Keratinocyte (primary cell): ENCODE data around the gene ADAMTSL3. TPM values are rescaled to one million over a fixed set of nuclear protein-coding genes. Genes with fewer than 3 reads are reported as not detected.
A peak's percentile ranks its signal among the peaks of the same experiment; 100 is the strongest.

Experiments
- DNase-seq: peaks from one replicate; pipeline ENCODE4 v3.0.0-alpha.2; 2011; ENCODE audit warnings: low read depth, missing footprints, low spot score
- FAIRE-seq: peaks from 2 replicates; lab custom pipeline; 2011; peaks lifted over from hg19 to GRCh38; lab: Jason Lieb, UNC
- H2AFZ ChIP-seq: 2 replicates; pipeline ENCODE4 v1.6.0; 2012; ENCODE audit warnings: low read length, control low read depth, inconsistent platforms; ENCODE audit not compliant: control insufficient read depth
- H3K27ac ChIP-seq: 2 replicates; pipeline ENCODE4 v1.5.1; 2011; ENCODE audit warnings: low read length; ENCODE audit not compliant: control insufficient read depth, insufficient read depth
- H3K27me3 ChIP-seq: 3 replicates; pipeline ENCODE4 v1.6.0; 2011; ENCODE audit warnings: low read length; ENCODE audit not compliant: control insufficient read depth, insufficient read depth; ENCODE audit errors: extremely low read depth
- H3K36me3 ChIP-seq, 2 experiments: 2 replicates in 1 of 2; 3 replicates in 1 of 2; pipeline ENCODE4 v1.5.1; 2011; ENCODE audit warnings: low read length in 2 of 2, mild to moderate bottlenecking in 1 of 2; ENCODE audit not compliant: control insufficient read depth in 2 of 2, insufficient read depth in 2 of 2; ENCODE audit errors: extremely low read depth in 1 of 2
- H3K4me1 ChIP-seq: 3 replicates; pipeline ENCODE4 v1.5.1; 2011; ENCODE audit warnings: low read length; ENCODE audit not compliant: control insufficient read depth, insufficient read depth; ENCODE audit errors: extremely low read depth
- H3K4me2 ChIP-seq: 3 replicates; pipeline ENCODE4 v1.6.0; 2011; ENCODE audit warnings: low read depth, low read length; ENCODE audit not compliant: control insufficient read depth, insufficient read depth; ENCODE audit errors: extremely low read depth
- H3K4me3 ChIP-seq, 3 experiments: fragments of 200-600 bp in 1 of 3; sonication (generic) in 1 of 3; 2 replicates in 2 of 3; 3 replicates in 1 of 3; pipeline ENCODE4 v1.5.1; 2011 to 2016; ENCODE audit warnings: low read length in 3 of 3, mild to moderate bottlenecking in 3 of 3, control low read depth in 2 of 3, inconsistent platforms in 1 of 3, low read depth in 1 of 3, mixed read lengths in 1 of 3, mixed run types in 1 of 3, moderate library complexity in 1 of 3; ENCODE audit not compliant: control insufficient read depth in 2 of 3, insufficient read depth in 2 of 3; ENCODE audit errors: extremely low read depth in 1 of 3
- H3K79me2 ChIP-seq: 2 replicates; pipeline ENCODE4 v1.6.0; 2012; ENCODE audit warnings: low read length; ENCODE audit not compliant: control insufficient read depth, insufficient read depth
- H3K9ac ChIP-seq: 3 replicates; pipeline ENCODE4 v1.6.0; 2011; ENCODE audit warnings: low read length; ENCODE audit not compliant: control insufficient read depth, insufficient read depth; ENCODE audit errors: extremely low read depth
- H3K9me1 ChIP-seq: 3 replicates; pipeline ENCODE4 v1.6.0; 2011; ENCODE audit warnings: low read length; ENCODE audit not compliant: control insufficient read depth, insufficient read depth; ENCODE audit errors: extremely low read depth
- H3K9me3 ChIP-seq: 2 replicates; pipeline ENCODE4 v1.5.1; 2012; ENCODE audit warnings: low read depth, low read length; ENCODE audit not compliant: control insufficient read depth
- H4K20me1 ChIP-seq: 3 replicates; pipeline ENCODE4 v1.6.0; 2011; ENCODE audit warnings: low read length; ENCODE audit not compliant: control insufficient read depth, insufficient read depth; ENCODE audit errors: extremely low read depth
- EZH2 ChIP-seq: IDR thresholded peaks from one replicate; pipeline ENCODE4 v1.6.1; 2012; ENCODE audit warnings: inconsistent platforms, mild to moderate bottlenecking, low read length, moderate library complexity
- dilution Hi-C: fragments of 300-500 bp; cut with MboI; formaldehyde crosslinking; loops from one replicate; pipeline ENCODE4 v1.7.0; 2020; ENCODE audit warnings: low sequenced_read_pairs; ENCODE audit not compliant: extremely low pct_ligation_motif_present
- polyA plus RNA-seq, 5 experiments: library from polyadenylated mRNA; depleted of rRNA in 3 of 5; stranded (reverse) in 3 of 5; stranded (forward) in 1 of 5; unstranded in 1 of 5; fragments of >200 nt; gene quantifications; 1 replicate in 1 of 5; 2 replicates in 3 of 5; 3 replicates in 1 of 5; pipeline versions ENCODE4 v1.2.1 to v1.2.3, GENCODE V29; 2011 to 2012; ENCODE audit warnings: missing spikeins in 2 of 5, low read depth in 1 of 5, low replicate concordance in 1 of 5
- TF ChIP-seq, protein P1 (sequence below), 3 experiments: IDR thresholded peaks in 1 of 3; conservative IDR thresholded peaks in 1 of 3; optimal IDR thresholded peaks in 1 of 3; 2 replicates in 2 of 3; 3 replicates in 1 of 3; pipeline versions ENCODE3 to v1.5.1; 2011; ENCODE audit warnings: low read length in 3 of 3, mild to moderate bottlenecking in 3 of 3, moderate library complexity in 2 of 3, control low read depth in 1 of 3, inconsistent platforms in 1 of 3; ENCODE audit not compliant: insufficient read depth in 2 of 3; ENCODE audit errors: extremely low read depth in 1 of 3

The ADAMTSL3 gene
- polyA plus RNA-seq, 1 donor (not counting 4 experiments of a cell fraction or from before 2014, with no cell fraction given): 0.01 TPM

DNA sequence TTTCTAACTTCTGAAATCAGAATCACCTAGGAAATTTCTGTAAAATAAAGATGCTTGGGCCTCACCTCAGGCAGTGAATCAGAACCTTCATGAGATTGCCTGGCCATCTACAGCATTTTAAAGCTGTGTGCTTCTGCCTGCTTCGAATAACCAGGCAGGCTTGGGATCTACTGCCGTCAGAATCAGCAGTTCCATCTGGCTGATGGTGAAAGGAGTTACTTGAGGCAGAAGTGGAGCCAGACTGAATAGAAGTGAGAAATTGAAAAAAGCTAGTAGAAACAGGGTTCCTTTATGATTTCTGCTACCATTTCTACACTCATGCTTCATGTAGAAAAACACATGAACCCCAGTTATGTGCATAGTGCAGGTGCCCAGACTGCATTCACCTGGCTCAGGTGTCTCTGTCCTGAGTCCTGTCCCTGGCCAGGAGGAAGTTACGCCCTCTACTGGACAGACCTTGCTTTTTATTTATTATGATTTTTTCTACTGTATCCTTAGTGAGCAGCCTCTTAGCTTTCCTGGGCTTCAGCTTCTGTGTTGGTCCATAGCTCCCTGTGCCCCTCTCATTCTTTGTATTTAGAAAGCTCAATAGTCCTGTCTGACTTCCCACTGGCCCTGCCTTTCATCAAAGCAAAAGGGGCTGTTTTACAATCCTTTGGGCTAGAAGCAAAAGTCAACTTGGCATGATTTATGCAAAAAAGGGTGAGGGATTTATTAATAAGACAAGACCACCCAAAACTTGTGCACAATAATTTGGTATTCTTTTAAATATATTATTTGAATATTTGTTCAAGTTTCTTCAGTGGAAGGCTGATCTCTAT is 380.9 kb downstream of the ADAMTSL3 start:
- peak; percentile 9 for DNase-seq
- no peaks in the 10 kb centered on the region for H3K9me1 ChIP-seq
- no peaks in the 10 kb centered on the region for H3K79me2 ChIP-seq
- H3K4me3 ChIP-seq: no peak overlapping the region
- no peak overlapping the region for H2AFZ ChIP-seq
- no peak overlapping the region for H3K27ac ChIP-seq
- H3K27me3 ChIP-seq: peaks cover 2% of the 10 kb centered on the region
- no peak overlapping the region for H3K9ac ChIP-seq
- peak overlapping the region; percentile 37 for H3K4me2 ChIP-seq
- H3K36me3 ChIP-seq: no peaks in the 10 kb centered on the region
- H3K9me3 ChIP-seq: no peaks in the 10 kb centered on the region
- H4K20me1 ChIP-seq: no peaks in the 10 kb centered on the region
- FAIRE-seq: peak; percentile 41
- H3K4me1 ChIP-seq: no peaks in the 10 kb centered on the region
- dilution Hi-C loops: no loop called here
- TF ChIP-seq, protein P1, sequence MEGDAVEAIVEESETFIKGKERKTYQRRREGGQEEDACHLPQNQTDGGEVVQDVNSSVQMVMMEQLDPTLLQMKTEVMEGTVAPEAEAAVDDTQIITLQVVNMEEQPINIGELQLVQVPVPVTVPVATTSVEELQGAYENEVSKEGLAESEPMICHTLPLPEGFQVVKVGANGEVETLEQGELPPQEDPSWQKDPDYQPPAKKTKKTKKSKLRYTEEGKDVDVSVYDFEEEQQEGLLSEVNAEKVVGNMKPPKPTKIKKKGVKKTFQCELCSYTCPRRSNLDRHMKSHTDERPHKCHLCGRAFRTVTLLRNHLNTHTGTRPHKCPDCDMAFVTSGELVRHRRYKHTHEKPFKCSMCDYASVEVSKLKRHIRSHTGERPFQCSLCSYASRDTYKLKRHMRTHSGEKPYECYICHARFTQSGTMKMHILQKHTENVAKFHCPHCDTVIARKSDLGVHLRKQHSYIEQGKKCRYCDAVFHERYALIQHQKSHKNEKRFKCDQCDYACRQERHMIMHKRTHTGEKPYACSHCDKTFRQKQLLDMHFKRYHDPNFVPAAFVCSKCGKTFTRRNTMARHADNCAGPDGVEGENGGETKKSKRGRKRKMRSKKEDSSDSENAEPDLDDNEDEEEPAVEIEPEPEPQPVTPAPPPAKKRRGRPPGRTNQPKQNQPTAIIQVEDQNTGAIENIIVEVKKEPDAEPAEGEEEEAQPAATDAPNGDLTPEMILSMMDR (optimal IDR thresholded peaks at IDR 0.05 in 1 of 3, IDR thresholded peaks at IDR 0.05 in 1 of 3, conservative IDR thresholded peaks at IDR 0.05 in 1 of 3; ENCODE audit: extremely low read depth in 1 of 3, insufficient read depth in 2 of 3, low read length in 3 of 3): peak; percentile 63 to 71 (median 68)
- TF ChIP-seq EZH2: no peak

GRCh38 chr15:84035399-84035766 is 381.5 kb downstream of the ADAMTSL3 start:
- H4K20me1 ChIP-seq: no peaks in the 10 kb centered on the region
- DNase-seq (peak; percentile 9), FAIRE-seq (peak; percentile 36)
- H3K4me2 ChIP-seq: peak overlapping the region; percentile 37
- H3K27me3 ChIP-seq: peaks cover 2% of the 10 kb centered on the region
- H3K36me3 ChIP-seq: no peaks in the 10 kb centered on the region
- H3K9me1 ChIP-seq: no peaks in the 10 kb centered on the region
- dilution Hi-C loops: no loop called here
- H3K27ac ChIP-seq: no peak overlapping the region
- no peaks in the 10 kb centered on the region for H3K9me3 ChIP-seq
- TF ChIP-seq, protein P1 (optimal IDR thresholded peaks at IDR 0.05 in 1 of 3, IDR thresholded peaks at IDR 0.05 in 1 of 3, conservative IDR thresholded peaks at IDR 0.05 in 1 of 3; ENCODE audit: extremely low read depth in 1 of 3, insufficient read depth in 2 of 3, low read length in 3 of 3): peak in 2 of 3 experiments; percentile 61 to 66
- no peak for TF ChIP-seq EZH2
- H3K79me2 ChIP-seq: no peaks in the 10 kb centered on the region
- no peak overlapping the region for H3K4me3 ChIP-seq
- no peaks in the 10 kb centered on the region for H3K4me1 ChIP-seq
- H3K9ac ChIP-seq: no peak overlapping the region
- H2AFZ ChIP-seq: no peak overlapping the region
